Retinal pigment epithelial cell (primary cell): Measurements from ENCODE around the gene ALDH1A1.

Source experiments
- DNase-seq: peaks from one replicate; pipeline ENCODE4 v3.0.0-alpha.2; 2010; ENCODE audit warnings: low read depth
- H3K4me3 ChIP-seq: 2 replicates; pipeline ENCODE4 v1.5.1; 2011; ENCODE audit warnings: mild to moderate bottlenecking, low read length, control low read depth, moderate library complexity
- TF ChIP-seq, protein P1 (sequence below): conservative IDR thresholded peaks from 2 replicates; pipeline ENCODE4 v1.5.1; 2011; ENCODE audit warnings: low read depth, low read length, control low read depth, inconsistent platforms

Gene ALDH1A1

DNA sequence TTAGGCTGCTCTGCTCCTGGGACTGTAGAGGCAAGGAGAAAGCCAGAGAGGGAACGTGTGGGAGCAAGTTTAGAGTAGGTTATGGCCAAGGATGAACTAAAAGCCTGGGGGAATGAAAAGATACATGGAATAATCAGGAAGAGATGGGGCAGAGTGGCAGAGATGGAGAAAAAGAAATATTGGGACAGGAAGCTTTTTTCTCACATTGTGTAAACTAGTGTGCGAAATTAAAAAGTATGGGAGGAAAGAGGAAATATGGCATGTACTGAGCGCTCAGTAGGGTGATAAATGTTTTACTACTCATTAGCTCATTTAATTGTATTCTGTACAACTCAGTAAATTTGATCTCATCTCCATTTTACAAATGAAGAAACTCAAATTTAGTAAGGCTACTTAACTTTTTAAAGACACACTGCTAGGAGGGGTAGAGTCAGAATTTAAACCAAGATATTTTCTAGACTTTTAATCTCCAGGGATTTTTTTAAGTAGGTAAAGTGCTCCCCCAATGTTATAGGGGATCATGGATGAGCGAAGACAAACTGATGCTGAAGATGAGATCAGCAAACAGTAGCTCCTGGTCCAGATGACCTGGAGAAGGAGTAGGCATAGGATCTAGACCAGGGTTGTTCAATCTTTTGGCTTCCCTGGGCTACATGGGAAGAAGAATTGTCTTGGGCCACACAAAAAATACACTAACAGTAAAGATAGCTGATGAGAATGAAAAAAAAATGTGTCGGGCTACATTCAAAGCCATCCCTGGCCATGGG, 30.8 kb downstream of the ALDH1A1 start:
- no peak overlapping the region for H3K4me3 ChIP-seq

DNA sequence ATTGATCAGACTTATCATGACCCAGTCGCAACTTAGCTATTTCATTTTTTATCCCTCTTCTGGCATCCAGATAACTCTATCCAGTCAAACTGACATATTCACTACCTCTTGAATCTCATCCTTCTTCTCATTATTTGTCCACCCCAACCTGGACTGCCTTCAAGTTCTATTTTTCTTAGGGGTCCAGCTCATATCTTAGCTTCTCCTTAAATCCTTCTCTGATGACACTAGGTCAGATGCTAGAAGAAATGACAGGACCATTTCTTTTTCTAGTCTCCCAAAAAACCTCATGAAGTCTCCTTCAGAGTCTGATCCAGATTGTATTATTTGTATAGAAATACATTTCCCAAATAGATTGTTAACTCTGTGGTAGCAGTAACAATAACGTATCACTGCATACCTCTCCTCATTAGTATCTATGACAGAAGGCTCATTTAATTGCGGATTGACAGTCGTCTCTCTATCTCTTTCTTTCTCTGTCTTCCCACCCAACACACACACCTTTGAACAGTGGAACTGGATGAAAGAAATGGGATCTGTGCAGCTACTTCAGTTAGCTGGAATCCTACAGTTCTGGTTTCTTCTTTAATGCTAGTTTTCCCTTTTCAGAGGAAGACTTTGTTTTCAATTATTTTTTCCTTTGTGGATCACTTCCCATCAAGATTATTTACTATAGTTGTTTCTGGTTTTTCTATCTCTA, 33.5 kb downstream of the ALDH1A1 start:
- DNase-seq: no peak
- no peak overlapping the region for H3K4me3 ChIP-seq
- TF ChIP-seq, protein P1, sequence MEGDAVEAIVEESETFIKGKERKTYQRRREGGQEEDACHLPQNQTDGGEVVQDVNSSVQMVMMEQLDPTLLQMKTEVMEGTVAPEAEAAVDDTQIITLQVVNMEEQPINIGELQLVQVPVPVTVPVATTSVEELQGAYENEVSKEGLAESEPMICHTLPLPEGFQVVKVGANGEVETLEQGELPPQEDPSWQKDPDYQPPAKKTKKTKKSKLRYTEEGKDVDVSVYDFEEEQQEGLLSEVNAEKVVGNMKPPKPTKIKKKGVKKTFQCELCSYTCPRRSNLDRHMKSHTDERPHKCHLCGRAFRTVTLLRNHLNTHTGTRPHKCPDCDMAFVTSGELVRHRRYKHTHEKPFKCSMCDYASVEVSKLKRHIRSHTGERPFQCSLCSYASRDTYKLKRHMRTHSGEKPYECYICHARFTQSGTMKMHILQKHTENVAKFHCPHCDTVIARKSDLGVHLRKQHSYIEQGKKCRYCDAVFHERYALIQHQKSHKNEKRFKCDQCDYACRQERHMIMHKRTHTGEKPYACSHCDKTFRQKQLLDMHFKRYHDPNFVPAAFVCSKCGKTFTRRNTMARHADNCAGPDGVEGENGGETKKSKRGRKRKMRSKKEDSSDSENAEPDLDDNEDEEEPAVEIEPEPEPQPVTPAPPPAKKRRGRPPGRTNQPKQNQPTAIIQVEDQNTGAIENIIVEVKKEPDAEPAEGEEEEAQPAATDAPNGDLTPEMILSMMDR: no peak

More for the DNA sequence above, 30.8 kb downstream of the ALDH1A1 start:
- DNase-seq: no peak
- TF ChIP-seq, protein P1: no peak

DNA sequence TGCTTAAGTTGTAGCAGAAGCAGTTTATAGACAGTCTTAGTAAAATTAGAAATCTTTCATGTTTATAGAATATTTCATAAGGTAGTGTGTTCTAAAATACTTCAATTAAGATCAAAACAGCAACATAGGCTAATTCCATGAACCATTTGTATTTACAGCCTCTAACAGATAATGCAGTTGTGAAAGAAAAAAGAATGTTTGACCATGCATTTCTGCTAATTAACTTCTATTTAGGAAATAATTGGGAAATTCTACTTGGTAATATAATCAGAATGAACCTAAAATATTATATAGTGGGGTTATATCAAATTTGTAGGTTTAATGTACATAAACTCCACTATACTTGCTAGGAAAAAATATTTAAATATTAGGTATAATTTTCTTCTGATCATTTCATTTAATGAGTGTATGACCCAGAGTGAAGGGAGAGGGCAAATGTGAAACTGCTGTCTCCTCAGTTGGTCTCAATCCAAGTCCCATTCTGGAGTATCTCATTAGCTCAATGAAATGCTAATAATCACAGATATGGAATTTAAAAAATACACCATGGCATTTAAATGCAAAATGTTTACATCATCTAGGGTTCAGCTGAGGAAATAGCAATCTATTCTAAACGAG, 34.9 kb downstream of the ALDH1A1 start:
- DNase-seq: no peak
- no peak overlapping the region for H3K4me3 ChIP-seq
- TF ChIP-seq, protein P1: no peak

DNA sequence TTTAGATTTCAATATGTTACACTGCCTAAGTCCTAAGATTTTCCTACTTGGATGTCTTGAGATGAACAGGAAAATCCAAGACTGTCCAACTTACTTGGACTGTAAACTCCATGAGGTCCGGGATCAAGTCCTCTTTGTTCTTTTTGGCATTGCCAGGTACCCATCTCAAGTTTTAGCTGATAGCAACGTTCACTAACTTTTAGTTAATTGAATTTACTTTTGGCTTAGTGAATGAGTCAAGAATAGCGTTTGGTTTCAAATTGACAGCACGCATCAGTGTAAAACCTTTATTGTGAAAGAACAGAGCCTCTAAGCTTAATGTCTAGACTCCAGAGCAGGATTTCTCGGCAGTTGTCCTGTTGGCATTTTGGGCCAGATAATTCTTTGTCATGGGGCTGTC, 37.2 kb downstream of the ALDH1A1 start:
- H3K4me3 ChIP-seq: no peak overlapping the region
- TF ChIP-seq, protein P1: no peak
- DNase-seq: no peak

DNA sequence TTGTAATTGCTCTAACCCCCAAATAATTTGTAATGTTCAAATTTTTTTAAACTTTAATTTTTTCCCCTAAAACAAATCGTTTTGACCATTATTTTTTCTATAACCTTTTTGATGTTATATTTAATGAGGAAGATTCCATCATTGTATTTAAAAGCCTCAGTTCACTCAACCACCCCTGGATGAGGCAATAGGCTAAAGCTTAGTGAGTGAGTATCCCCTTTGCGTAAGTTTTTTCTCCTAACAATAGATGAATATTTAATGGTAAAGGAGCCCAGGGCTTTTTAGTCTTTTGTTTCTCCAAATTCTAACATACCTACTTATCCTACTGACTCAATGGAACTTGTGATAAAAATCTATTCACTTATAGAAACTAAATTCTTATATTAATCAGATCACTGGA, 38.1 kb downstream of the ALDH1A1 start:
- TF ChIP-seq, protein P1: no peak
- no peak overlapping the region for H3K4me3 ChIP-seq
- DNase-seq: no peak

DNA sequence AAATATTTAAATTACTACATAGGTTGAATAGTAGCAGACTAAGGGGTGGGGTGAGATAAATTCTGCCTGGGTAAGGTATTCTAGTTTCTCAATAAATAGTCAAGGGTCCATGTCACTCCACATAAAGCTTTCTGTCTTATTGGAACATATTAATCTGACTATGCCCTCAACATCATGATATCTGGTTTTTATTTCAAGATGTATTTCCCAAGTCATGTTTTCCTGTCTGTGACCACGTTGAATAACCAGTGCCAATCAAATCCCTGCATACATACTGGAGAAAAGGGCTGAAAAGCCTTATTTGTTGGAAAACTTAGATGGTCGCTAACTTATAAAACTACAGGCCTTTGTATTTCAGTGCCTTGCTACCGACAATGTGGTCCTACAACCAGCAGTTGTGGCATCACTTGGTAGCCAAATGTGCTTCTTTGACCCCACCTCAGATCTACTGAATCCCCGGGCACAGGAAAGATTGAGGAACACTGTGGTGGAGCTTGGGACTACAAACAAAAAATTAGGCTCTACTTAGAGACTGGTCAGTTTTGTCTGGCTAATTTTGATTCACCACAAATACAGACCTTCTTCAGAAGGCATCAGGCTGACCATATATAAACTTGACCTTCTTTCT, 39.4 kb downstream of the ALDH1A1 start:
- DNase-seq: no peak
- TF ChIP-seq, protein P1: no peak
- H3K4me3 ChIP-seq: no peak overlapping the region
